RWPE2 (cell line): ENCODE data around the gene GRIA4.
"Not testable (repeated sequence)": the region's sequence is repeated elsewhere in the genome, so short reads cannot be mapped to it uniquely, and the experiment has no call there.

Experiments
- ATAC-seq: fragments of 200-7000 bp; cut with Tn5 transposase; 3 replicates; pipeline ENCODE4 v1.9.1; 2021; ENCODE audit warnings: low read depth
- DNase-seq: peaks from one replicate; pipeline ENCODE4 v3.0.0-alpha.2; 2020; ENCODE audit warnings: low spot score
- H3K27ac ChIP-seq: fragments of 450-650 bp; 2 replicates; pipeline ENCODE4 v1.5.1; 2017; ENCODE audit warnings: mild to moderate bottlenecking; ENCODE audit not compliant: poor library complexity, severe bottlenecking
- H3K27me3 ChIP-seq: fragments of 250-450 bp; sonication (Bioruptor Pico); 2 replicates; pipeline ENCODE4 v1.5.1; 2021; ENCODE audit warnings: mild to moderate bottlenecking, moderate library complexity; ENCODE audit not compliant: insufficient read depth, poor library complexity, severe bottlenecking
- H3K36me3 ChIP-seq: fragments of 250-450 bp; sonication (Bioruptor Pico); 2 replicates; pipeline ENCODE4 v1.5.1; 2020; ENCODE audit warnings: low read depth, mild to moderate bottlenecking, moderate library complexity
- H3K4me1 ChIP-seq: fragments of 250-450 bp; sonication (Bioruptor Pico); 2 replicates; pipeline ENCODE4 v1.5.1; 2021; ENCODE audit warnings: mild to moderate bottlenecking, moderate library complexity; ENCODE audit not compliant: insufficient read depth, poor library complexity, severe bottlenecking
- H3K4me3 ChIP-seq: fragments of 250-450 bp; sonication (Bioruptor Pico); 2 replicates; pipeline ENCODE4 v1.5.1; 2021; ENCODE audit warnings: mild to moderate bottlenecking, moderate library complexity; ENCODE audit not compliant: severe bottlenecking
- H3K9me3 ChIP-seq: fragments of 250-450 bp; sonication (Bioruptor Pico); 2 replicates; pipeline ENCODE4 v1.5.1; 2021; ENCODE audit warnings: mild to moderate bottlenecking, moderate library complexity; ENCODE audit not compliant: severe bottlenecking
- TF ChIP-seq, protein P1 (sequence below): fragments of 450-650 bp; IDR thresholded peaks from one replicate; pipeline ENCODE4 v1.5.1; 2017; ENCODE audit warnings: mild to moderate bottlenecking, moderate library complexity; ENCODE audit not compliant: poor library complexity, severe bottlenecking

The GRIA4 gene

DNA sequence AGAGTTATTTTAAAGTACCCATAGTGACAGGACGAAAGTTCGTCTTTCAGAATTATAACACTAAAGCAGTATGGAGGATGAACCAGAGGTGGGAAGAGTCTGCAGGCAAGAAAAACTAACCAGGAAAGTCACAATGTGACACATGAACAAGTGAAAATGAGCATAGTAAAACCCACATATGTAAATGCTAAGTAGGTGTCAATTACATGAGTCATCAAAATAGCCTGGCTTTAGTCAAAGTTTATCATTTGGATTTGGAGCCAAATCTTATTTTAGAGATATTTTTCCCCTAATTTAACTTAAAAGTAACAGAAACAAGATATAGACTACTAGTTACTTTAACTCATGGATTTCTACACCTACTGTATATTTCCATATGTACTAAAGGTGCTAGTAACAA lies 159.8 kb downstream of the GRIA4 start:
- no peak overlapping the region for H3K4me3 ChIP-seq
- H3K27ac ChIP-seq, result no peak overlapping the region
- H3K36me3 ChIP-seq, result no peaks in the 10 kb centered on the region
- ATAC-seq (no peak), DNase-seq (no peak)
- no peaks in the 10 kb centered on the region for H3K9me3 ChIP-seq
- TF ChIP-seq, protein P1, sequence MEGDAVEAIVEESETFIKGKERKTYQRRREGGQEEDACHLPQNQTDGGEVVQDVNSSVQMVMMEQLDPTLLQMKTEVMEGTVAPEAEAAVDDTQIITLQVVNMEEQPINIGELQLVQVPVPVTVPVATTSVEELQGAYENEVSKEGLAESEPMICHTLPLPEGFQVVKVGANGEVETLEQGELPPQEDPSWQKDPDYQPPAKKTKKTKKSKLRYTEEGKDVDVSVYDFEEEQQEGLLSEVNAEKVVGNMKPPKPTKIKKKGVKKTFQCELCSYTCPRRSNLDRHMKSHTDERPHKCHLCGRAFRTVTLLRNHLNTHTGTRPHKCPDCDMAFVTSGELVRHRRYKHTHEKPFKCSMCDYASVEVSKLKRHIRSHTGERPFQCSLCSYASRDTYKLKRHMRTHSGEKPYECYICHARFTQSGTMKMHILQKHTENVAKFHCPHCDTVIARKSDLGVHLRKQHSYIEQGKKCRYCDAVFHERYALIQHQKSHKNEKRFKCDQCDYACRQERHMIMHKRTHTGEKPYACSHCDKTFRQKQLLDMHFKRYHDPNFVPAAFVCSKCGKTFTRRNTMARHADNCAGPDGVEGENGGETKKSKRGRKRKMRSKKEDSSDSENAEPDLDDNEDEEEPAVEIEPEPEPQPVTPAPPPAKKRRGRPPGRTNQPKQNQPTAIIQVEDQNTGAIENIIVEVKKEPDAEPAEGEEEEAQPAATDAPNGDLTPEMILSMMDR, result no peak
- H3K4me1 ChIP-seq, result no peaks in the 10 kb centered on the region
- peaks cover 4% of the 10 kb centered on the region for H3K27me3 ChIP-seq

DNA sequence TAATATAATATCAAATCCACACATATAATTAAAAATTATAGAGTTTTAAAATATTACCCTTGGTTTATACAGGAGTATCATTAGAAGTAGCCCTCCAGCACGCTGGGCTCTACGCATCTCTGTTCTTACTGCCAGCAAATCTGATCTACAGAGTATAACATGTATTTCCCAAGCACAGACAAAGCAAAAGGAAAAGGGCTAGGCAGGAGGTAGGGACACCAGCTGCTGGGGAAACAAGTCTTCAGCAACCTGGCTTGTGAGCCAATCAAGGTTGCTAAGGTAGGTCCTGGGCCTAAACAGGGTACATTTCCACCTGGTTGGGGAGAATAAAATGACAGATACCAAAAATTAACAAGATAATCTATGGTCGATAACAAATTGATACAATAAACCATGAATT lies 163.6 kb downstream of the GRIA4 start:
- not testable (repeated sequence) for ATAC-seq

DNA sequence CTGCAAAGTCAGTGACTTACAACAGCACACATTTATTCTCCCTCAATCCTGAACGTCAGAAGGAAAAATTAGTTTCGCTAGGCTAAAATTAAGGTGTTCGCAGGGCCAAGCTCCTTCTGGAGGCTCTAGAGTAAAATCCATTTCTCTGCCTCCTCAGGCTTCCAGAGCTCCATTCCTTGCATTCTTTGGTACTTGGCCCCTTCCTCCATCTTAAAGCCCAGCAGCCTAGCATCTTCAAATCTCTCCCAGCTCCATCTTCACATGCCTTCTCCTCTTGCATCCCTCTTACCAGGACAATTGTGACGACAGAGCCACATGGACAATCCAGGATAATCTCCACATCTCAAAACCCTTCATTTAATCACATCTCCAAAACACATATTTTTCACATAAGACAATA lies 165.0 kb downstream of the GRIA4 start:
- TF ChIP-seq, protein P1, result no peak
- no peak overlapping the region for H3K27ac ChIP-seq
- peaks cover 4% of the 10 kb centered on the region for H3K27me3 ChIP-seq
- no peak for ATAC-seq
- H3K36me3 ChIP-seq, result no peaks in the 10 kb centered on the region
- H3K4me1 ChIP-seq, result no peaks in the 10 kb centered on the region
- no peak overlapping the region for H3K4me3 ChIP-seq
- no peaks in the 10 kb centered on the region for H3K9me3 ChIP-seq
- DNase-seq, result no peak

More for the DNA sequence above, 163.6 kb downstream of the GRIA4 start:
- DNase-seq, H3K4me3 ChIP-seq, H3K27me3 ChIP-seq, H3K4me1 ChIP-seq, H3K27ac ChIP-seq, H3K9me3 ChIP-seq, H3K36me3 ChIP-seq: not testable (repeated sequence)

DNA sequence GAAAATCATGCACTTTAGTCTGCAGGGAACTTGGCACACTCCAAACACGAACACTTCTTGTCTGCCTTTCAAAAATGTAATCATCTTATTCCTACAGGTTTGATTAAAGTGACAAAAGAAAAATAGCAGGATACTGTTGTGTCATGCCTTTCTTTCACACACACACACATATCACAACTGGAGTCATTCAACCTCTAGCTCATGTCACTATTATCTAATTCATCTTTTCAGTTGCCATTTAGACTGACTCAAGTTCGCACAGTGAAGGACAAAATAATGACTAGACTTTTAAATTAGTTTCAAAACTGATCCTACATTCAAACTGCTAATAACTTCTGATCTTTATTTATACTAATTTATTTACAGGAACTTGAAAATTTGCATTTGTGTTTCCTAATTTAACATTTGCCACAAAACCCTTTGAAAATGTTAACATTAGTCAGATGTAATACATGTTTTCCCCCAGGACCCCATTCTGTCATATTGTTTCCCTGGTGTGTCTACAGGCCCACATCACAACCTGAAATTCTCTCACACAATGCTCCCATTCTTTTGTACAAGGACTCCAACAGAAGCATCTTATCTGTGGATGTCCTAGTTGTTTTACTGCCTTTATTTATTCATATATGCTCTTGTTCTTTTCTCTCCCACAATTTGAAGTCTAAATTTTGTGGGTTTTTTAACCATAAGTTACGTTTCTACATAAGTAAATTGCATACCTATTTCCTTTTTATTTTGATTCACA lies 171.1 kb downstream of the GRIA4 start:
- Histone ChIP-seq H3K27ac (no peak overlapping the region), H3K27me3 (no peaks in the 10 kb centered on the region), H3K36me3 (no peaks in the 10 kb centered on the region), H3K9me3 (no peaks in the 10 kb centered on the region), H3K4me1 (no peaks in the 10 kb centered on the region), H3K4me3 (no peak overlapping the region)
- no peak for ATAC-seq
- TF ChIP-seq, protein P1, result no peak
- DNase-seq, result no peak

DNA sequence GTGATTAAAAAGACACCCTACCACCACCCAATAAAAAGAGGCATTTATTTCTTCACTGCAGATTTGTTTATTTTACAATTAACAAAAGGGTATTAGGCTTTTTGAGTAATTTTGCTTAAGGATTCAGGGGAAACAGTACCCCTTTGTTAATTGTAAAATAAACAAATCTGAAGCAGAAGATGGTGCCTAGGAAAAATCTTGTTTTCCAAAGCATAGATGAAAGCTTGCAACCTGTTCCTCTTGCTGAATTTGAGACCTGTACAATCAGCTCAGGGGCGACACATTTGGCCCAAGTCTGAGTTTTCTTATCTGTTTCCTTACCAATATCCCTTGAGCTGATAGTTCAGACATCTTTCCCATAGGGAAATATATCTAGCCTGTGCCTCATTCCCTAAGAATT lies 171.9 kb downstream of the GRIA4 start:
- Histone ChIP-seq H3K4me3 (no peak overlapping the region), H3K9me3 (no peaks in the 10 kb centered on the region), H3K27me3 (no peaks in the 10 kb centered on the region), H3K36me3 (no peaks in the 10 kb centered on the region), H3K27ac (no peak overlapping the region), H3K4me1 (no peaks in the 10 kb centered on the region)
- ATAC-seq (no peak), DNase-seq (no peak)
- TF ChIP-seq, protein P1, result no peak
